OCI-LY7 (cell line): ENCODE data around the gene LYRM9. TPM values are rescaled to one million over a fixed set of nuclear protein-coding genes. Genes with fewer than 3 reads are reported as not detected.
"Not testable (repeated sequence)": the region's sequence is repeated elsewhere in the genome, so short reads cannot be mapped to it uniquely, and the experiment has no call there.

Experiments
- BruUV-seq: library from RNA; stranded (reverse); fragments of 400-500 nt; replicated peaks from 2 replicates; lab custom pipeline; 2021; lab: Mats Ljungman, UMichigan
- CTCF ChIA-PET: fragments of 300-600 bp; sonication (Branson Sonifier 250); formaldehyde crosslinking; loops from one replicate; lab custom pipeline; 2022; ENCODE audit warnings: antibody characterized with exemption; ENCODE audit not compliant: unreplicated experiment; lab: Charles Lee
- POLR2A ChIA-PET: fragments of 300-600 bp; sonication (Branson Sonifier 250); formaldehyde crosslinking; loops from one replicate; lab custom pipeline; 2022; ENCODE audit warnings: antibody characterized with exemption; lab: Charles Lee
- DNase-seq: peaks from one replicate; pipeline ENCODE4 v3.0.0-alpha.2; 2015; ENCODE audit warnings: low spot score
- H2AFZ ChIP-seq: fragments of 200-600 bp; sonication (generic), shearing (Covaris generic); 2 replicates; pipeline ENCODE4 v1.6.1; 2014; ENCODE audit warnings: mild to moderate bottlenecking, antibody characterized with exemption, low read length, moderate library complexity
- H3K27ac ChIP-seq: fragments of 200-600 bp; sonication (generic); 2 replicates; pipeline ENCODE4 v1.5.1; 2014; ENCODE audit warnings: mixed run types, low read depth, mild to moderate bottlenecking, moderate library complexity, low read length, inconsistent platforms; ENCODE audit not compliant: poor library complexity, severe bottlenecking
- H3K36me3 ChIP-seq: fragments of 200-600 bp; sonication (generic); 2 replicates; pipeline ENCODE4 v1.6.1; 2014; ENCODE audit warnings: mild to moderate bottlenecking, antibody characterized with exemption, low read length, moderate library complexity, mixed read lengths; ENCODE audit not compliant: insufficient read depth
- H3K4me1 ChIP-seq: fragments of 200-600 bp; sonication (generic); 2 replicates; pipeline ENCODE4 v1.5.1; 2014; ENCODE audit warnings: mild to moderate bottlenecking, low read length; ENCODE audit not compliant: insufficient read depth, poor library complexity, severe bottlenecking
- H3K4me2 ChIP-seq: fragments of 200-600 bp; sonication (generic); 2 replicates; pipeline ENCODE4 v1.6.1; 2014; ENCODE audit warnings: mild to moderate bottlenecking, low read length
- H3K4me3 ChIP-seq: fragments of 200-600 bp; sonication (generic); 2 replicates; pipeline ENCODE4 v1.5.1; 2014; ENCODE audit warnings: mild to moderate bottlenecking, low read depth, low read length; ENCODE audit not compliant: poor library complexity, severe bottlenecking
- H3K79me2 ChIP-seq: fragments of 200-600 bp; sonication (generic); 2 replicates; pipeline ENCODE4 v1.6.1; 2016; ENCODE audit warnings: low read depth, mild to moderate bottlenecking, low read length, moderate library complexity, mixed read lengths; ENCODE audit not compliant: insufficient read depth
- H3K9me2 ChIP-seq: fragments of 200-600 bp; sonication (generic); 2 replicates; pipeline ENCODE4 v1.6.1; 2016; ENCODE audit warnings: mild to moderate bottlenecking, low read length, mixed read lengths; ENCODE audit not compliant: insufficient read depth
- H3K9me3 ChIP-seq: fragments of 200-600 bp; sonication (generic); 2 replicates; pipeline ENCODE4 v1.6.1; 2014; ENCODE audit warnings: mild to moderate bottlenecking, mixed run types, low read length, mixed read lengths
- H4K20me1 ChIP-seq: fragments of 200-600 bp; sonication (generic); 2 replicates; pipeline ENCODE4 v1.6.1; 2014; ENCODE audit warnings: mild to moderate bottlenecking, antibody characterized with exemption, low read length, moderate library complexity, mixed read lengths; ENCODE audit not compliant: insufficient read depth
- CTCF ChIP-seq: fragments of 200-600 bp; sonication (generic); conservative IDR thresholded peaks from 2 replicates; pipeline ENCODE4 v1.5.1; 2014; ENCODE audit warnings: mild to moderate bottlenecking, antibody characterized with exemption, low read length, moderate library complexity, mixed read lengths
- EZH2phosphoT487 ChIP-seq: fragments of 200-600 bp; sonication (generic); IDR thresholded peaks from 2 replicates; pipeline ENCODE4 v1.6.1; 2018; ENCODE audit warnings: low read depth, borderline replicate concordance, mild to moderate bottlenecking, mixed run types, antibody characterized with exemption, low read length, moderate library complexity, mixed read lengths
- intact Hi-C: fragments of 100-400 bp; cut with micrococcal nuclease; formaldehyde crosslinking; loops from one replicate; pipeline ENCODE4 v1.10.0; 2022; ENCODE audit not compliant: unreplicated experiment
- total RNA-seq, 2 experiments: library from RNA; depleted of rRNA in 1 of 2; stranded (reverse); fragments of >200 nt in 1 of 2; shearing (Covaris generic) in 1 of 2; gene quantifications; 2 replicates each; pipeline ENCODE4 v1.2.3, GENCODE V29; 2014 to 2022

Gene LYRM9
- total RNA-seq, 2 experiments from 2014 or later, result 0.35 to 1.4 TPM

- no peak for DNase-seq
- no peak for TF ChIP-seq CTCF
- TF ChIP-seq EZH2phosphoT487, result no peak
- Histone ChIP-seq H3K27ac (no peak overlapping the region), H3K79me2 (no peaks in the 10 kb centered on the region), H3K4me1 (no peaks in the 10 kb centered on the region), H4K20me1 (no peaks in the 10 kb centered on the region), H2AFZ (no peak overlapping the region), H3K9me3 (no peaks in the 10 kb centered on the region), H3K4me2 (no peak overlapping the region), H3K9me2 (no peaks in the 10 kb centered on the region), H3K36me3 (no peaks in the 10 kb centered on the region), H3K4me3 (no peak overlapping the region)
- intact Hi-C loops, result no loop called here
- ChIA-PET CTCF (no interaction called here), POLR2A (no interaction called here)
- no TSS peak for BruUV-seq
Observed at GRCh38 chr17:27914382-27914781, 21.2 kb upstream of the LYRM9 start.

GRCh38 chr17:27912964-27913363 is 19.8 kb upstream of the LYRM9 start:
- no peaks in the 10 kb centered on the region for H3K79me2 ChIP-seq
- no peak overlapping the region for H2AFZ ChIP-seq
- ChIA-PET POLR2A (no interaction called here), CTCF (no interaction called here)
- no peak overlapping the region for H3K27ac ChIP-seq
- H3K4me1 ChIP-seq, result no peaks in the 10 kb centered on the region
- intact Hi-C loops, result no loop called here
- no peak overlapping the region for H3K4me3 ChIP-seq
- no peak for DNase-seq
- no peaks in the 10 kb centered on the region for H3K36me3 ChIP-seq
- H4K20me1 ChIP-seq, result no peaks in the 10 kb centered on the region
- no peaks in the 10 kb centered on the region for H3K9me2 ChIP-seq
- BruUV-seq, result no TSS peak
- no peak for TF ChIP-seq EZH2phosphoT487
- no peak for TF ChIP-seq CTCF
- no peak overlapping the region for H3K4me2 ChIP-seq
- H3K9me3 ChIP-seq, result no peaks in the 10 kb centered on the region

GRCh38 chr17:27912299-27912698 is 19.1 kb upstream of the LYRM9 start:
- H3K9me2 ChIP-seq, BruUV-seq, H3K36me3 ChIP-seq, H2AFZ ChIP-seq, H3K79me2 ChIP-seq, H3K4me1 ChIP-seq, DNase-seq, CTCF ChIA-PET, H3K9me3 ChIP-seq, intact Hi-C loops, H3K4me3 ChIP-seq, POLR2A ChIA-PET, H3K27ac ChIP-seq, H3K4me2 ChIP-seq, H4K20me1 ChIP-seq: not testable (repeated sequence)
